ENCODE data around the gene PRDM4.

DNA sequence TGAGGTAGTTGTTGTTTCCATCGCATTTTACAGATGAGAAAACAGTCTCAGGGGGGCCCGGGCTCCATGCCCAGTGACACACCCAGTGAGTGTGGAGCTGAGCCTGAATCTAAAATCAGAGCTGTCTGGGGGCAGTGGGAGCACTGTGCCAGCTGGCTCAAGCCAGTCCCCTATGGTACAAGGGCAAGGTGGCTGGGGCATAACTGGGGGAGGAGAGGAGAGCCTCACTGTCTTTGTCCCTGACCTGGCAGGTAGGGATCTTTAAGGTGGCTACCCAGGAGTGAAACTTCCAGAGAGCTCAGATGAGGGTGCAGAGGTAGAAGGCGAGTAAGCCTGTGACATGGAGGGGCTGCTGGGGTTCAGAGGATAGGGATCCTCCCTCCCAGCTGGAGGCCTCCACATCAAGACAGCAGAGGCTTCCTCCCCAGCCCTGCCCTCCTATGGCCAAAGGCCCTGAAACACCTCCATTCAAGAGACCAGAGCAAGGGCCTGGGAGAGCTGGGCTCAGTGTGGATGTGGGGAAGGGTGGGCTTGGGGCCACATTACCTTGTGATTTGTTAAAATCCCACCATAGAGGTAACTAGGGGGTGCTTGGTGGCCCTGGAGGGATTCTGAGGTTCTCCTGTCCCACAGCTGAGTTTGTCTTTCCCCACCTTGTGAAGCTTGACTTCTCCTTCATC lies 46.7 kb upstream of the PRDM4 start:
- TF ChIP-seq, protein P1, sequence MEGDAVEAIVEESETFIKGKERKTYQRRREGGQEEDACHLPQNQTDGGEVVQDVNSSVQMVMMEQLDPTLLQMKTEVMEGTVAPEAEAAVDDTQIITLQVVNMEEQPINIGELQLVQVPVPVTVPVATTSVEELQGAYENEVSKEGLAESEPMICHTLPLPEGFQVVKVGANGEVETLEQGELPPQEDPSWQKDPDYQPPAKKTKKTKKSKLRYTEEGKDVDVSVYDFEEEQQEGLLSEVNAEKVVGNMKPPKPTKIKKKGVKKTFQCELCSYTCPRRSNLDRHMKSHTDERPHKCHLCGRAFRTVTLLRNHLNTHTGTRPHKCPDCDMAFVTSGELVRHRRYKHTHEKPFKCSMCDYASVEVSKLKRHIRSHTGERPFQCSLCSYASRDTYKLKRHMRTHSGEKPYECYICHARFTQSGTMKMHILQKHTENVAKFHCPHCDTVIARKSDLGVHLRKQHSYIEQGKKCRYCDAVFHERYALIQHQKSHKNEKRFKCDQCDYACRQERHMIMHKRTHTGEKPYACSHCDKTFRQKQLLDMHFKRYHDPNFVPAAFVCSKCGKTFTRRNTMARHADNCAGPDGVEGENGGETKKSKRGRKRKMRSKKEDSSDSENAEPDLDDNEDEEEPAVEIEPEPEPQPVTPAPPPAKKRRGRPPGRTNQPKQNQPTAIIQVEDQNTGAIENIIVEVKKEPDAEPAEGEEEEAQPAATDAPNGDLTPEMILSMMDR (IDR thresholded peaks at IDR 0.05): no peak
- TF ChIP-seq POLR2AphosphoS5 (IDR thresholded peaks at IDR 0.05; ENCODE audit: low read depth, low read length) (no peak), SIN3A (IDR thresholded peaks at IDR 0.05; ENCODE audit: borderline replicate concordance, insufficient read depth, low read depth, low read length) (no peak), TCF7L2 (IDR thresholded peaks at IDR 0.05; ENCODE audit: low read depth, low read length) (no peak)
- TF ChIP-seq, protein P2, sequence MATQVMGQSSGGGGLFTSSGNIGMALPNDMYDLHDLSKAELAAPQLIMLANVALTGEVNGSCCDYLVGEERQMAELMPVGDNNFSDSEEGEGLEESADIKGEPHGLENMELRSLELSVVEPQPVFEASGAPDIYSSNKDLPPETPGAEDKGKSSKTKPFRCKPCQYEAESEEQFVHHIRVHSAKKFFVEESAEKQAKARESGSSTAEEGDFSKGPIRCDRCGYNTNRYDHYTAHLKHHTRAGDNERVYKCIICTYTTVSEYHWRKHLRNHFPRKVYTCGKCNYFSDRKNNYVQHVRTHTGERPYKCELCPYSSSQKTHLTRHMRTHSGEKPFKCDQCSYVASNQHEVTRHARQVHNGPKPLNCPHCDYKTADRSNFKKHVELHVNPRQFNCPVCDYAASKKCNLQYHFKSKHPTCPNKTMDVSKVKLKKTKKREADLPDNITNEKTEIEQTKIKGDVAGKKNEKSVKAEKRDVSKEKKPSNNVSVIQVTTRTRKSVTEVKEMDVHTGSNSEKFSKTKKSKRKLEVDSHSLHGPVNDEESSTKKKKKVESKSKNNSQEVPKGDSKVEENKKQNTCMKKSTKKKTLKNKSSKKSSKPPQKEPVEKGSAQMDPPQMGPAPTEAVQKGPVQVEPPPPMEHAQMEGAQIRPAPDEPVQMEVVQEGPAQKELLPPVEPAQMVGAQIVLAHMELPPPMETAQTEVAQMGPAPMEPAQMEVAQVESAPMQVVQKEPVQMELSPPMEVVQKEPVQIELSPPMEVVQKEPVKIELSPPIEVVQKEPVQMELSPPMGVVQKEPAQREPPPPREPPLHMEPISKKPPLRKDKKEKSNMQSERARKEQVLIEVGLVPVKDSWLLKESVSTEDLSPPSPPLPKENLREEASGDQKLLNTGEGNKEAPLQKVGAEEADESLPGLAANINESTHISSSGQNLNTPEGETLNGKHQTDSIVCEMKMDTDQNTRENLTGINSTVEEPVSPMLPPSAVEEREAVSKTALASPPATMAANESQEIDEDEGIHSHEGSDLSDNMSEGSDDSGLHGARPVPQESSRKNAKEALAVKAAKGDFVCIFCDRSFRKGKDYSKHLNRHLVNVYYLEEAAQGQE (IDR thresholded peaks at IDR 0.05; ENCODE audit: insufficient read depth in 1 of 2, low read depth in 2 of 2, low read length in 1 of 2): no peak
